IMR-90 (cell line): ENCODE data around the gene ULBP2. TPM values are rescaled to one million over a fixed set of nuclear protein-coding genes. Genes with fewer than 3 reads are reported as not detected.
A peak's percentile ranks its signal among the peaks of the same experiment; 100 is the strongest.

ENCODE experiments used
- ATAC-seq: fragments of 200-7000 bp; cut with Tn5 transposase; 2 replicates; pipeline ENCODE4 v1.9.1; 2020; ENCODE audit warnings: low read depth, mild to moderate bottlenecking, moderate library complexity
- BruUV-seq: library from RNA; stranded (reverse); fragments of 400-500 nt; replicated peaks from 2 replicates; lab custom pipeline; 2021; lab: Mats Ljungman, UMichigan
- CTCF ChIA-PET: fragments of 300-600 bp; formaldehyde crosslinking; extraction: SDS; loops from one replicate; lab custom pipeline; 2021; ENCODE audit warnings: antibody characterized with exemption; lab: Yijun Ruan, JAX
- POLR2A ChIA-PET: fragments of 300-600 bp; sonication (Branson Sonifier 250); formaldehyde crosslinking; loops from one replicate; lab custom pipeline; 2022; ENCODE audit warnings: antibody characterized with exemption; ENCODE audit not compliant: unreplicated experiment; lab: Charles Lee
- DNase-seq: peaks from one replicate; pipeline ENCODE4 v3.0.0; 2013
- H2AFZ ChIP-seq: replicated peaks from 2 replicates; pipeline ENCODE3; 2013; ENCODE audit warnings: low read length, mild to moderate bottlenecking; ENCODE audit not compliant: poor library complexity
- H2AK5ac ChIP-seq: 2 replicates; pipeline ENCODE4 v1.6.1; 2013; ENCODE audit warnings: low read depth, low read length, inconsistent platforms
- H2AK9ac ChIP-seq: replicated peaks from 2 replicates; pipeline ENCODE3; 2013; ENCODE audit warnings: mild to moderate bottlenecking, low read depth, low read length, moderate library complexity; ENCODE audit not compliant: poor library complexity
- H2BK120ac ChIP-seq: 2 replicates; pipeline ENCODE4 v1.6.1; 2013; ENCODE audit warnings: low read depth, low read length, inconsistent platforms
- H2BK15ac ChIP-seq: 3 replicates; pipeline ENCODE4 v1.6.1; 2013; ENCODE audit warnings: low read depth, low read length, inconsistent platforms
- H2BK20ac ChIP-seq: 2 replicates; pipeline ENCODE4 v1.6.1; 2013; ENCODE audit warnings: low read depth, mild to moderate bottlenecking, inconsistent platforms, low read length, moderate library complexity
- H2BK5ac ChIP-seq: 2 replicates; pipeline ENCODE4 v1.6.1; 2013; ENCODE audit warnings: mild to moderate bottlenecking, low read depth, low read length, inconsistent platforms; ENCODE audit not compliant: poor library complexity, severe bottlenecking
- H3K14ac ChIP-seq: replicated peaks from 2 replicates; pipeline ENCODE4 v1.6.1; 2013; ENCODE audit warnings: low read depth, low read length, inconsistent platforms
- H3K18ac ChIP-seq: 2 replicates; pipeline ENCODE4 v1.6.1; 2013; ENCODE audit warnings: low read depth, low read length, control low read depth
- H3K23ac ChIP-seq: 2 replicates; pipeline ENCODE4 v1.6.1; 2013; ENCODE audit warnings: low read depth, low read length, inconsistent platforms
- H3K27ac ChIP-seq: 2 replicates; pipeline ENCODE4 v1.5.1; 2013; ENCODE audit warnings: mild to moderate bottlenecking, control low read depth, low read length; ENCODE audit not compliant: insufficient read depth
- H3K27me3 ChIP-seq: 2 replicates; pipeline ENCODE4 v1.6.1; 2013; ENCODE audit warnings: low read length; ENCODE audit not compliant: control insufficient read depth, insufficient read depth
- H3K36me3 ChIP-seq: 2 replicates; pipeline ENCODE4 v1.6.1; 2013; ENCODE audit warnings: low read length, mixed read lengths; ENCODE audit not compliant: control insufficient read depth, insufficient read depth
- H3K4ac ChIP-seq: 2 replicates; pipeline ENCODE4 v1.6.1; 2013; ENCODE audit warnings: low read depth, low read length, inconsistent platforms
- H3K4me1 ChIP-seq: 2 replicates; pipeline ENCODE4 v1.6.1; 2013; ENCODE audit warnings: low read length, mixed read lengths; ENCODE audit not compliant: control insufficient read depth, insufficient read depth
- H3K4me2 ChIP-seq: 2 replicates; pipeline ENCODE4 v1.6.1; 2013; ENCODE audit warnings: low read depth, mild to moderate bottlenecking, control low read depth, low read length, moderate library complexity
- H3K4me3 ChIP-seq: 2 replicates; pipeline ENCODE4 v1.5.1; 2013; ENCODE audit warnings: low read depth, mild to moderate bottlenecking, control low read depth, low read length, moderate library complexity; ENCODE audit not compliant: insufficient read depth
- H3K56ac ChIP-seq: 2 replicates; pipeline ENCODE4 v1.6.1; 2013; ENCODE audit warnings: low read length, inconsistent platforms; ENCODE audit not compliant: insufficient read depth; ENCODE audit errors: extremely low read depth
- H3K79me1 ChIP-seq, 2 experiments: 2 replicates each; pipeline ENCODE4 v1.6.1; 2013; ENCODE audit warnings: low read length in 2 of 2, inconsistent platforms in 1 of 2, low read depth in 1 of 2
- H3K9ac ChIP-seq: 2 replicates; pipeline ENCODE4 v1.6.1; 2013; ENCODE audit warnings: low read depth, low read length, control low read depth
- H3K9me1 ChIP-seq: 2 replicates; pipeline ENCODE4 v1.6.1; 2013; ENCODE audit warnings: low read length, inconsistent platforms; ENCODE audit not compliant: insufficient read depth
- H3K9me3 ChIP-seq: 2 replicates; pipeline ENCODE4 v1.6.1; 2013; ENCODE audit warnings: low read length; ENCODE audit not compliant: control insufficient read depth, insufficient read depth
- H4K20me1 ChIP-seq: 2 replicates; pipeline ENCODE4 v1.6.1; 2013; ENCODE audit warnings: low read length, inconsistent platforms; ENCODE audit not compliant: insufficient read depth
- H4K5ac ChIP-seq: 2 replicates; pipeline ENCODE4 v1.6.1; 2013; ENCODE audit warnings: mild to moderate bottlenecking, low read depth, low read length, control low read depth
- H4K8ac ChIP-seq, 2 experiments: 2 replicates each; pipeline ENCODE4 v1.6.1; 2013; ENCODE audit warnings: low read depth in 2 of 2, low read length in 2 of 2, control low read depth in 1 of 2, inconsistent platforms in 1 of 2
- H4K91ac ChIP-seq: 2 replicates; pipeline ENCODE4 v1.6.1; 2013; ENCODE audit warnings: low read depth, low read length, inconsistent platforms; ENCODE audit not compliant: insufficient read depth
- CEBPB ChIP-seq: IDR thresholded peaks from 2 replicates; pipeline ENCODE4 v1.6.1; 2012; ENCODE audit warnings: low read depth, low read length, improper control_type of control experiment
- CHD1 ChIP-seq: IDR thresholded peaks from 2 replicates; pipeline ENCODE4 v1.6.1; 2012; ENCODE audit warnings: low read depth, low read length, improper control_type of control experiment
- MAFK ChIP-seq: IDR thresholded peaks from 2 replicates; pipeline ENCODE4 v1.6.1; 2012; ENCODE audit warnings: low read depth, low read length, improper control_type of control experiment
- MAZ ChIP-seq: IDR thresholded peaks from 2 replicates; pipeline ENCODE4 v1.6.1; 2012; ENCODE audit warnings: low read depth, mild to moderate bottlenecking, low read length, improper control_type of control experiment, moderate library complexity, borderline replicate concordance
- MXI1 ChIP-seq: IDR thresholded peaks from 2 replicates; pipeline ENCODE4 v1.6.1; 2012; ENCODE audit warnings: low read depth, mild to moderate bottlenecking, low read length, moderate library complexity, borderline replicate concordance
- NFE2L2 ChIP-seq: fragments of 150-350 bp; IDR thresholded peaks from 2 replicates; pipeline ENCODE4 v1.6.1; 2016; ENCODE audit warnings: low read depth, mild to moderate bottlenecking, low read length
- POLR2A ChIP-seq: IDR thresholded peaks from 2 replicates; pipeline ENCODE4 v1.6.1; 2012; ENCODE audit warnings: mild to moderate bottlenecking, low read depth, low read length
- RAD21 ChIP-seq: IDR thresholded peaks from 2 replicates; pipeline ENCODE4 v1.6.1; 2012; ENCODE audit warnings: low read length, improper control_type of control experiment
- RCOR1 ChIP-seq: IDR thresholded peaks from 2 replicates; pipeline ENCODE4 v1.6.1; 2012; ENCODE audit warnings: mild to moderate bottlenecking, low read length, improper control_type of control experiment; ENCODE audit not compliant: insufficient replicate concordance
- RFX5 ChIP-seq: IDR thresholded peaks from 2 replicates; pipeline ENCODE4 v1.8.0; 2012; ENCODE audit warnings: low read depth, mild to moderate bottlenecking, low read length, moderate library complexity
- SMC3 ChIP-seq: fragments of 150-350 bp; IDR thresholded peaks from 2 replicates; pipeline ENCODE4 v1.6.1; 2016; ENCODE audit warnings: low read depth, mild to moderate bottlenecking, antibody characterized with exemption, low read length, moderate library complexity
- WGBS, 2 experiments: methylation state at CpG; one replicate each; pipeline versions ENCODE4 v1.1.5 to v1.1.7; 2013; ENCODE audit warnings: missing lambda C conversion rate in 2 of 2; ENCODE audit not compliant: insufficient read length in 1 of 2; ENCODE audit errors: extremely low coverage in 2 of 2; 5-methylcytosine and 5-hydroxymethylcytosine counted together
- dilution Hi-C: fragments of 300-500 bp; cut with HindIII; formaldehyde crosslinking; loops from one replicate; pipeline ENCODE4 v1.14.3; 2018; ENCODE audit warnings: low sequenced_read_pairs; ENCODE audit not compliant: unreplicated experiment
- in situ Hi-C: fragments of 300-500 bp; cut with MboI; formaldehyde crosslinking; loops from 3 replicates; pipeline ENCODE4 v1.14.3; 2019; ENCODE audit warnings: low sequenced_read_pairs, inconsistent platforms, mixed read lengths
- intact Hi-C: fragments of 100-400 bp; cut with micrococcal nuclease; formaldehyde crosslinking; loops from 2 replicates; pipeline ENCODE4 v1.10.0; 2022
- polyA plus RNA-seq, 3 experiments: library from polyadenylated mRNA; depleted of rRNA; stranded (reverse); fragments of >200 nt; gene quantifications; 2 replicates each; pipeline ENCODE4 v1.2.3, GENCODE V29; 2012; ENCODE audit warnings: low replicate concordance in 1 of 3
- total RNA-seq: library from RNA; depleted of rRNA; stranded (reverse); fragments of >200 nt; gene quantifications from 2 replicates; pipeline ENCODE4 v1.2.3, GENCODE V29; 2012
- TF ChIP-seq, protein P1 (sequence below): fragments of 150-350 bp; IDR thresholded peaks from 2 replicates; pipeline ENCODE4 v1.6.1; 2016; ENCODE audit warnings: low read depth, mild to moderate bottlenecking, low read length, moderate library complexity, borderline replicate concordance
- TF ChIP-seq, protein P2 (sequence below): conservative IDR thresholded peaks from 2 replicates; pipeline ENCODE4 v1.5.1; 2012; ENCODE audit warnings: mild to moderate bottlenecking, low read depth, low read length, improper control_type of control experiment
- TF ChIP-seq, protein P3 (sequence below): fragments of 150-350 bp; IDR thresholded peaks from 2 replicates; pipeline ENCODE4 v1.6.1; 2017; ENCODE audit warnings: mild to moderate bottlenecking, antibody characterized with exemption, low read length, low read depth

ULBP2 gene
- total and polyA plus RNA-seq, 2 of the 4 experiments (the other 2 are of a cell fraction): 7.9 to 16.2 TPM

DNA sequence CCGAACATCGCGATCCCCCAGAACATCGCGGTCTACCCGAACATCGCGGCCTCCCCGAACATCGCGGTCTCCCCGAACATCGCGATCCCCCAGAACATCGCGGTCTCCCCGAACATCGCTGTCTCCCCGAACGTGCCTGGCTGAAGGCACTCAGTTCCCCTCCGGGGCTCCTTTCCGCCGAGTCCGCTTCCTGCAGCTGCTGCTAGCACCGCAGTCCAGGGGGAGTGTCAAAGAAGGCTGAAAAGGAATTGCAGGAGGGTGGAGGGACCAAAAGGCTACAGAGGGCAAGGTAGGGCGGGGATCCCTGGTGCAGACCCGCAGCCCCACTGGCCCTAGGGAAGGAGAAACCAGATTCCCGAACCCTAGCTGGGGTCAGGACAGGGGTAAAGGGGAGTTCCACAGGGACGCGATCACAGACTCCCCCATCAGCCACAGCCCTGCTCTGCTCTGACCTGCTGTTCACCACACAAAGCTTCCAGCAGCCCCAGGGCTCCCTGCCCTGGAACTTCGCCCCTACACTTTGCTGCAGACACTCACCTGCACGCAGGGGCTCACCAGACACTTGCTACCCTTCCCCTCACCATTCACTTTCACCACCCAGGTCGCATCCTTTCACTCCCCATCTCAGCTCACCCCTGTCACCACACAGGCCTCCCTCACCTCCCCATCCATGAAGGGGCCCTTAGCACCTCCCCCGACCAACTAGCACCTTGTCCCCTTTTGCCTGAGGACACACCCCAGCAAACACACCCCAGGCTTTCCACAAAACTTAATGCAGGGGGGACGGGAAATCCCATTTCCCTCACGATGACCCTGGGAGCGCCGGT lies 23.6 kb downstream of the ULBP2 start:
- Histone ChIP-seq H4K5ac (no peak overlapping the region), H2BK15ac (no peak overlapping the region), H3K79me1 (0 out of 4 replicates have a peak, but pooled peaks cover 0 to 4% of the 10 kb centered on the region in 2 experiments), H3K14ac (no peak overlapping the region), H3K4me3 (peak overlapping the region; percentile 53), H4K91ac (no peak overlapping the region), H3K23ac (0 out of 2 replicates have a peak overlapping the region, but pooled peaks have one; percentile 56), H3K4me2 (peak overlapping the region; percentile 88; the same call in 1 of the 2 replicates), H3K27ac (no peak overlapping the region), H4K8ac (no peak overlapping the region), H2BK20ac (no peak overlapping the region), H3K4ac (no peak overlapping the region), H2AK9ac (no peak overlapping the region), H2BK120ac (no peak overlapping the region), H3K27me3 (peaks cover 62% of the 10 kb centered on the region), H2BK5ac (no peak overlapping the region), H2AK5ac (no peak overlapping the region), H2AFZ (peak overlapping the region; percentile 79), H4K20me1 (no peaks in the 10 kb centered on the region; the same call in 1 of the 2 replicates), H3K9me3 (no peaks in the 10 kb centered on the region; the same call in 1 of the 2 replicates), H3K36me3 (no peaks in the 10 kb centered on the region), H3K56ac (no peak overlapping the region), H3K4me1 (peaks cover 2% of the 10 kb centered on the region; the same call in 1 of the 2 replicates), H3K18ac (no peak overlapping the region), H3K9me1 (0 out of 2 replicates have a peak, but pooled peaks cover 7% of the 10 kb centered on the region), H3K9ac (no peak overlapping the region)
- DNase-seq (no peak), ATAC-seq (no peak)
- no TSS peak for BruUV-seq
- CTCF ChIA-PET: no interaction called here
- 15% methylated on average over 9 of the region's 38 CpGs; no CpG with 5 or more reads in 1 of the 2 experiments for WGBS, 2 experiments
- in situ Hi-C loops (no loop called here), dilution Hi-C loops (no loop called here), intact Hi-C loops (no loop called here)
- POLR2A ChIA-PET: interaction anchor here (0.6 kb wide), 1 partner anchor 355 kb away, joined by 4 read pairs; no protein-coding TSS in a partner anchor
- TF ChIP-seq RCOR1: no peak
- no peak for TF ChIP-seq CEBPB
- no peak for TF ChIP-seq MAZ
- no peak for TF ChIP-seq CHD1
- TF ChIP-seq, protein P1, sequence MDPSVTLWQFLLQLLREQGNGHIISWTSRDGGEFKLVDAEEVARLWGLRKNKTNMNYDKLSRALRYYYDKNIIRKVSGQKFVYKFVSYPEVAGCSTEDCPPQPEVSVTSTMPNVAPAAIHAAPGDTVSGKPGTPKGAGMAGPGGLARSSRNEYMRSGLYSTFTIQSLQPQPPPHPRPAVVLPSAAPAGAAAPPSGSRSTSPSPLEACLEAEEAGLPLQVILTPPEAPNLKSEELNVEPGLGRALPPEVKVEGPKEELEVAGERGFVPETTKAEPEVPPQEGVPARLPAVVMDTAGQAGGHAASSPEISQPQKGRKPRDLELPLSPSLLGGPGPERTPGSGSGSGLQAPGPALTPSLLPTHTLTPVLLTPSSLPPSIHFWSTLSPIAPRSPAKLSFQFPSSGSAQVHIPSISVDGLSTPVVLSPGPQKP: no peak
- no peak for TF ChIP-seq MXI1
- TF ChIP-seq, protein P2, sequence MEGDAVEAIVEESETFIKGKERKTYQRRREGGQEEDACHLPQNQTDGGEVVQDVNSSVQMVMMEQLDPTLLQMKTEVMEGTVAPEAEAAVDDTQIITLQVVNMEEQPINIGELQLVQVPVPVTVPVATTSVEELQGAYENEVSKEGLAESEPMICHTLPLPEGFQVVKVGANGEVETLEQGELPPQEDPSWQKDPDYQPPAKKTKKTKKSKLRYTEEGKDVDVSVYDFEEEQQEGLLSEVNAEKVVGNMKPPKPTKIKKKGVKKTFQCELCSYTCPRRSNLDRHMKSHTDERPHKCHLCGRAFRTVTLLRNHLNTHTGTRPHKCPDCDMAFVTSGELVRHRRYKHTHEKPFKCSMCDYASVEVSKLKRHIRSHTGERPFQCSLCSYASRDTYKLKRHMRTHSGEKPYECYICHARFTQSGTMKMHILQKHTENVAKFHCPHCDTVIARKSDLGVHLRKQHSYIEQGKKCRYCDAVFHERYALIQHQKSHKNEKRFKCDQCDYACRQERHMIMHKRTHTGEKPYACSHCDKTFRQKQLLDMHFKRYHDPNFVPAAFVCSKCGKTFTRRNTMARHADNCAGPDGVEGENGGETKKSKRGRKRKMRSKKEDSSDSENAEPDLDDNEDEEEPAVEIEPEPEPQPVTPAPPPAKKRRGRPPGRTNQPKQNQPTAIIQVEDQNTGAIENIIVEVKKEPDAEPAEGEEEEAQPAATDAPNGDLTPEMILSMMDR: no peak
- no peak for TF ChIP-seq MAFK
- TF ChIP-seq POLR2A: no peak
- no peak for TF ChIP-seq RAD21
- no peak for TF ChIP-seq NFE2L2
- no peak for TF ChIP-seq RFX5
- TF ChIP-seq, protein P3, sequence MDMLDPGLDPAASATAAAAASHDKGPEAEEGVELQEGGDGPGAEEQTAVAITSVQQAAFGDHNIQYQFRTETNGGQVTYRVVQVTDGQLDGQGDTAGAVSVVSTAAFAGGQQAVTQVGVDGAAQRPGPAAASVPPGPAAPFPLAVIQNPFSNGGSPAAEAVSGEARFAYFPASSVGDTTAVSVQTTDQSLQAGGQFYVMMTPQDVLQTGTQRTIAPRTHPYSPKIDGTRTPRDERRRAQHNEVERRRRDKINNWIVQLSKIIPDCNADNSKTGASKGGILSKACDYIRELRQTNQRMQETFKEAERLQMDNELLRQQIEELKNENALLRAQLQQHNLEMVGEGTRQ: no peak
- TF ChIP-seq SMC3: no peak
